ENCODE data around the gene WDR93.

WDR93 gene

GRCh38 chr15:89750560-89751542, 60.2 kb downstream of the WDR93 start, which contains the start of gene MESP1:
MESP1 (minus strand) TSS chr15:89751249; CDS start chr15:89751231, 18 bp downstream.
- DNase-seq, result peak; percentile 98

- no peak for DNase-seq
Observed at GRCh38 chr15:89751748-89752147, 61.1 kb downstream of the WDR93 start.

GRCh38 chr15:89753855-89754254, 63.2 kb downstream of the WDR93 start:
- DNase-seq, result no peak

- no peak for DNase-seq
Observed at GRCh38 chr15:89754361-89755154, 63.9 kb downstream of the WDR93 start.

- DNase-seq, result no peak
Observed at GRCh38 chr15:89755701-89756100, 65.1 kb downstream of the WDR93 start.

- no peak for DNase-seq
Observed at GRCh38 chr15:89756897-89757296, 66.3 kb downstream of the WDR93 start.

- no peak for DNase-seq
Observed at GRCh38 chr15:89758283-89758682, 67.7 kb downstream of the WDR93 start.

GRCh38 chr15:89758981-89759380, 68.4 kb downstream of the WDR93 start:
- no peak for DNase-seq

- no peak for DNase-seq
Observed at GRCh38 chr15:89759835-89760234, 69.2 kb downstream of the WDR93 start.

GRCh38 chr15:89760303-89761008, 69.8 kb downstream of the WDR93 start:
- DNase-seq, result peak; percentile 86

- peak; percentile 99 for DNase-seq
Observed at GRCh38 chr15:89761009-89761831, 70.6 kb downstream of the WDR93 start.

GRCh38 chr15:89761929-89762328, 71.3 kb downstream of the WDR93 start:
- peak; percentile 73 for DNase-seq

GRCh38 chr15:89765694-89766093, 75.1 kb downstream of the WDR93 start:
- no peak for DNase-seq

- no peak for DNase-seq
Observed at GRCh38 chr15:89766357-89767311, 76.0 kb downstream of the WDR93 start.

- peak; percentile 70 for DNase-seq
Observed at GRCh38 chr15:89767411-89767915, 76.9 kb downstream of the WDR93 start.

GRCh38 chr15:89768071-89768500, 77.5 kb downstream of the WDR93 start:
- DNase-seq, result peak; percentile 23

- DNase-seq, result no peak
Observed at GRCh38 chr15:89769366-89769765, 78.8 kb downstream of the WDR93 start.

GRCh38 chr15:89770041-89770440, 79.4 kb downstream of the WDR93 start:
- no peak for DNase-seq

- peak; percentile 55 for DNase-seq
Observed at GRCh38 chr15:89772932-89773583, 82.4 kb downstream of the WDR93 start.

- DNase-seq, result no peak
Observed at GRCh38 chr15:89774492-89774891, 83.9 kb downstream of the WDR93 start.
